ENCODE results near the gene PLD4. TPM values are rescaled to one million over a fixed set of nuclear protein-coding genes. Genes with fewer than 3 reads are reported as not detected.

PLD4 gene
- total RNA-seq, 2 donors from 2014 or later, result not detected

DNA sequence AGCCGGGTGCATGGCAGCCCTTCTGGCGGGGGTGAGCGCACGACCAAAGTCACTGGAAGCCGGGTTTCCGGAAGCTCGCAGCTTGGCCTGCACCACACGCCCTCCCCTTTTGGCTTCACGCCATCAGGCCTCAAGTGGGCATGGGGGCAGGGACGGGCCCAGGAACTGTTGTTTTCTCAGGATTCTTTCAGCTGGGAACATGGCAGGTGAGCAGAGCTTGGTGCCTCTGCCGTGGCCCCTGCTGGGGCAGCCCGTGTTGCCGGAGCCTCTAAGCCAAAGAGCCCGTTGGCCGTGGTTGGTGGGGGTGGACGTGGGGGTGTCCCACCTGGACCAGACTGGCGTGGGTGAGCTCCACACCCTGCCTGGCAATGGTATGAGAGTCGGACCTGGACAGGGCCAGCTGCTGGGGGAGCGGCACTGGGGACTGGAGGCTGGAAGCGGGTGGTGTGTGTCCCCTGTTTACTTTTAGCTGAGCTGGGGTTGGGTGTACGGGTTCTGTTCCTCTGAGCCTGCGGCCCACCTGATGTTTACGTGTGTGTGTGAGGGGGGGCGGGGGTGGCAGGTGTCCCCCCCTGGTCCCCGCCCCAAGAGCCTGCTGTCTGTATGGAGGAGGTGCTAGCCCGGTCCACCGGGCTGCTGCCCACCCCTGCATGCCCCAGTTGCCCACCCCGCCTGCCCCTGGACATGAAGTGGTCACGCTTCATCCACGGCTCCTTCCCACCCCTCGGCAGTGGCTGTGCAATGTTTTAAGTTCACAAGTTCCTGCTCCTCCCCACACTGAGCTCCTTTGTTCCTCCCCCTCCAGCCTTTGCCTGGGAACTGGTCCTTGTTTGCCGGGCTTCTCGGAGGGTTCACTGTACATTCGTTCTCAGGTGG, 28.7 kb upstream of the PLD4 start:
- Histone ChIP-seq H3K4me1 (ENCODE audit: control insufficient read depth, insufficient read depth, low read length) (no peaks in the 10 kb centered on the region), H3K27ac (ENCODE audit: low read depth, low read length) (no peak overlapping the region), H3K9ac (ENCODE audit: extremely low read depth, low read length, poor library complexity, severe bottlenecking) (no peak overlapping the region), H3K27me3 (ENCODE audit: control insufficient read depth, insufficient read depth, low read length, poor library complexity, severe bottlenecking) (no peaks in the 10 kb centered on the region), H3K36me3 (ENCODE audit: control insufficient read depth, insufficient read depth, low read length) (no peaks in the 10 kb centered on the region), H3K9me3 (ENCODE audit: control insufficient read depth, low read length) (no peaks in the 10 kb centered on the region), H3K4me3 (ENCODE audit: low read length) (no peak overlapping the region)
- WGBS, 2 experiments (ENCODE audit: insufficient coverage in 1 of 2, insufficient read length in 1 of 2), result 92 to 95% methylated on average over 18 to 34 of the region's 34 CpGs
- peak; percentile 48 for DNase-seq
- Mint-ChIP-seq H3K27ac (no peak overlapping the region), H3K9me3 (no peaks in the 10 kb centered on the region), H3K4me3 (no peak overlapping the region), H3K27me3 (ENCODE audit: insufficient read depth) (no peaks in the 10 kb centered on the region), H3K4me1 (no peaks in the 10 kb centered on the region), H3K36me3 (ENCODE audit: low read depth) (no peaks in the 10 kb centered on the region)
- TF ChIP-seq, protein P1, sequence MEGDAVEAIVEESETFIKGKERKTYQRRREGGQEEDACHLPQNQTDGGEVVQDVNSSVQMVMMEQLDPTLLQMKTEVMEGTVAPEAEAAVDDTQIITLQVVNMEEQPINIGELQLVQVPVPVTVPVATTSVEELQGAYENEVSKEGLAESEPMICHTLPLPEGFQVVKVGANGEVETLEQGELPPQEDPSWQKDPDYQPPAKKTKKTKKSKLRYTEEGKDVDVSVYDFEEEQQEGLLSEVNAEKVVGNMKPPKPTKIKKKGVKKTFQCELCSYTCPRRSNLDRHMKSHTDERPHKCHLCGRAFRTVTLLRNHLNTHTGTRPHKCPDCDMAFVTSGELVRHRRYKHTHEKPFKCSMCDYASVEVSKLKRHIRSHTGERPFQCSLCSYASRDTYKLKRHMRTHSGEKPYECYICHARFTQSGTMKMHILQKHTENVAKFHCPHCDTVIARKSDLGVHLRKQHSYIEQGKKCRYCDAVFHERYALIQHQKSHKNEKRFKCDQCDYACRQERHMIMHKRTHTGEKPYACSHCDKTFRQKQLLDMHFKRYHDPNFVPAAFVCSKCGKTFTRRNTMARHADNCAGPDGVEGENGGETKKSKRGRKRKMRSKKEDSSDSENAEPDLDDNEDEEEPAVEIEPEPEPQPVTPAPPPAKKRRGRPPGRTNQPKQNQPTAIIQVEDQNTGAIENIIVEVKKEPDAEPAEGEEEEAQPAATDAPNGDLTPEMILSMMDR (conservative IDR thresholded peaks at IDR 0.05), result no peak

DNA sequence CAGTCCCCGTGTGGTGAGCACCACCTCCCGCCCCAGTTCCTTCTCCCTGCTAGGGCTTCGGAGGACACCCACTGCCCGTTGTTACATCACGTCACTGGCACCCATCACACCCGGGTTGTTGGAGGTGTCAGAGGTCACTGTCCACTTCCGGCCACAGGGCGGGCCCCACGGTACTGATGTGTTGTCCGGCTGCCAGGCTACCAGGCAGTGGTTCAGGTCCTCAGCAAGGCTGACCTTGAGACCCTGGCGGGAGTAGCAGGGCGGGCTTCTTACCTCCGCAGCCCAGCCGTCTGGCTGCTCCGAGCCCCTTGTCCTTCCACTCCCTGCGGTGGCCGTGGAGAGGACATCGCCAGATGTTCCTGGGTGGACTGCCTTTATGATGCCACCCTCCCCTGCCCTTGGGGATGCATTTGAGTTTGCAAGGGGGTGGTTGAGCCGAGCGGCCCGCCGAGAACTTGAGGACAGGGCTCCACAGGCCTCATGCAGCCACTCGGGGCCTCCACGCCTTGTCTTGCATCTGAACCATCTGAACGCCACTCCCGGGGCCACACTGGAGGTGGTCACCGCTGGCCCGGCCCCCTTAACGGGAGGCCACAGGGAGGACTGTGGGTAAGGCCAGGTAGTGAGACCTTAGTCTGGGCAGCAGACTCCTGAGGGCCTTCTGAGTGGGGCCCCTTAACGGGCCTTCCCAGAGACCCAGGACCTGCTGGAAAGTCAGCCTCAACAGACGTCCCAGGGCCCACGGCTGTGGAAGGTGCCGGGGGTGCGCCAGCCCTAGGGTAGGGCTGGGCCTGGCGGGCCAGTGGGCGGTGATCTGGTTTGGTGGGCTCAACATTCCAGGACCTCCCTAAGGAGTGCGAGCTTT, 27.1 kb upstream of the PLD4 start:
- no peak overlapping the region for H3K4me3 Mint-ChIP-seq
- Histone ChIP-seq H3K27ac (ENCODE audit: low read depth, low read length) (no peak overlapping the region), H3K4me1 (ENCODE audit: control insufficient read depth, insufficient read depth, low read length) (no peaks in the 10 kb centered on the region), H3K4me3 (ENCODE audit: low read length) (no peak overlapping the region), H3K36me3 (ENCODE audit: control insufficient read depth, insufficient read depth, low read length) (no peaks in the 10 kb centered on the region), H3K27me3 (ENCODE audit: control insufficient read depth, insufficient read depth, low read length, poor library complexity, severe bottlenecking) (peaks cover 12% of the 10 kb centered on the region), H3K9me3 (ENCODE audit: control insufficient read depth, low read length) (no peaks in the 10 kb centered on the region), H3K9ac (ENCODE audit: extremely low read depth, low read length, poor library complexity, severe bottlenecking) (no peak overlapping the region)
- WGBS, 2 experiments (ENCODE audit: insufficient coverage in 1 of 2, insufficient read length in 1 of 2), result 94 to 99% methylated on average over 13 to 37 of the region's 37 CpGs
- H3K4me1 Mint-ChIP-seq, result no peaks in the 10 kb centered on the region
- peak; percentile 40 for DNase-seq
- H3K27me3 Mint-ChIP-seq (ENCODE audit: insufficient read depth), result no peaks in the 10 kb centered on the region
- TF ChIP-seq, protein P1 (conservative IDR thresholded peaks at IDR 0.05), result no peak
- no peaks in the 10 kb centered on the region for H3K36me3 Mint-ChIP-seq (ENCODE audit: low read depth)
- no peaks in the 10 kb centered on the region for H3K9me3 Mint-ChIP-seq
- no peak overlapping the region for H3K27ac Mint-ChIP-seq

DNA sequence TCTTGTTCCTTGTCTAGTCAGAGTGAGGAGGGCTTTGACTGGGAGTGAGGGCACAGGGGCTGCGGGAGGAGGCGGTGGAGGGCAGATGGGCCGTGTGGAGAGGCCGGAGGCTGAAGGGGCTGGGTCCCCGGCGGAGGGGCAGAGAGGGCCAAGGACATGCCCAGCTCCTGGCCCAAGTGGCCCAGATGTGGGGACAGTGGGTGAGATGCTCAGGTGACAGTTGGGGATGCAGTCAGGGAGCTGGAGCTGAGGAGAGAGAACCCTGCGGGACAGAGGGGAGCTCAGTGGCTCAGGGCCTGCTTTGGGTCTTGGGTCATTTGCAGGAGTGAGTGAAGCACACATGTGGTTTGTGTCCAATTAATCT, 26.5 kb upstream of the PLD4 start:
- H3K27ac ChIP-seq (ENCODE audit: low read depth, low read length), result no peak overlapping the region
- no peak overlapping the region for H3K9ac ChIP-seq (ENCODE audit: extremely low read depth, low read length, poor library complexity, severe bottlenecking)
- no peaks in the 10 kb centered on the region for H3K9me3 ChIP-seq (ENCODE audit: control insufficient read depth, low read length)
- H3K4me1 ChIP-seq (ENCODE audit: control insufficient read depth, insufficient read depth, low read length), result no peaks in the 10 kb centered on the region
- H3K36me3 ChIP-seq (ENCODE audit: control insufficient read depth, insufficient read depth, low read length), result no peaks in the 10 kb centered on the region
- H3K27me3 ChIP-seq (ENCODE audit: control insufficient read depth, insufficient read depth, low read length, poor library complexity, severe bottlenecking), result peaks cover 17% of the 10 kb centered on the region
- no peak overlapping the region for H3K27ac Mint-ChIP-seq
- H3K36me3 Mint-ChIP-seq (ENCODE audit: low read depth), result no peaks in the 10 kb centered on the region
- WGBS, 2 experiments (ENCODE audit: insufficient coverage in 1 of 2, insufficient read length in 1 of 2), result 92 to 95% methylated on average over 6 to 7 of the region's 7 CpGs
- no peak overlapping the region for H3K4me3 ChIP-seq (ENCODE audit: low read length)
- H3K4me3 Mint-ChIP-seq, result no peak overlapping the region
- H3K4me1 Mint-ChIP-seq, result no peaks in the 10 kb centered on the region
- DNase-seq, result peak; percentile 36
- peaks cover 1% of the 10 kb centered on the region for H3K27me3 Mint-ChIP-seq (ENCODE audit: insufficient read depth)
- TF ChIP-seq, protein P1 (conservative IDR thresholded peaks at IDR 0.05), result no peak
- H3K9me3 Mint-ChIP-seq, result no peaks in the 10 kb centered on the region
